K562 treated with DMSO at 1 percent for 12 hours (cell line): Measurements from ENCODE around the gene TBC1D23. TPM values are rescaled to one million over a fixed set of nuclear protein-coding genes. Genes with fewer than 3 reads are reported as not detected.

Experiments used
- total RNA-seq: library from RNA; unstranded; fragments of 300-600 nt; gene quantifications from 2 replicates; pipeline ENCODE4 v1.2.3, GENCODE V29; 2022; ENCODE audit not compliant: insufficient read depth

TBC1D23 gene
- 8.0 and 17.9 TPM in 2 replicates for total RNA-seq

DNA sequence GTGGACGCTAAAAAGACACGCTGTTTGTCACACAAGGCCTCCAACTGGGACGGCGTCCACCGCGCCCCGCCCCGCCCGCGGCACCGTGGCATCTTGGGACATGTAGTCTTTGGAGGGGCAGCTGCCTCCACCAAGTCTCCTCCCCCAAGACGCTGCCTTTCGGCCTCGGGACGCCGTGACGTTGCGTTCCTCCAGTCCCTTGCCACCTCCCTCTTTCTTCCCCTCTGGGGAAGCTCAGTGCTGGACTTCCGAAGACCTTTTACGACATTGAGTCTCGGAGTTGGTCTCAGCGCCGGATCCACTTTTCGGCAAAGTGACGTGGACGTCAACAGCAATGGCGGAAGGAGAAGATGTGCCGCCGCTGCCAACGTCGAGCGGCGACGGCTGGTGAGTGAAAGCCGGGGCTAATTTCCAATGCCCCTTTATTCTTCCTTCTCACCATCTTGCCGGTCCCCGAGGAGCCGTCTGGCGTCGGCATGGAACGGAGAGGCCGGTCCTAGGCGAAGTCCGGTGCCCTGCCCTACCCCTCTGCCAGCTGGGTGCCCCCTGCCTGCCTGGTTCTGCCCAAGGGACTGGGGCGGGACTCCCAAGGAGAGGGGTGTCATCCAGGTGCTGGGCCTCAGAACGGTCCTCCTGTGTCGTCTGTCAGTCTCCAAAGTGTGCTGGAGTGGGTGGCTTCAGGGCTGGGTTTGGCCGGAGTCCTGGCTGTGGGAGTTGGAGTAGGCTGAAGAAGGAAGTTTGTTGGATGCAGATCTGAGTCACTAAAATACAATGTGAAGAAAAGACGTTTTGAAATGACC, at the start of gene TBC1D23:
Gene TBC1D23, plus strand, starts transcription at position 308 of the 800 bp plus-strand sequence. Its CDS starts 27 bp downstream, at position 335.

DNA sequence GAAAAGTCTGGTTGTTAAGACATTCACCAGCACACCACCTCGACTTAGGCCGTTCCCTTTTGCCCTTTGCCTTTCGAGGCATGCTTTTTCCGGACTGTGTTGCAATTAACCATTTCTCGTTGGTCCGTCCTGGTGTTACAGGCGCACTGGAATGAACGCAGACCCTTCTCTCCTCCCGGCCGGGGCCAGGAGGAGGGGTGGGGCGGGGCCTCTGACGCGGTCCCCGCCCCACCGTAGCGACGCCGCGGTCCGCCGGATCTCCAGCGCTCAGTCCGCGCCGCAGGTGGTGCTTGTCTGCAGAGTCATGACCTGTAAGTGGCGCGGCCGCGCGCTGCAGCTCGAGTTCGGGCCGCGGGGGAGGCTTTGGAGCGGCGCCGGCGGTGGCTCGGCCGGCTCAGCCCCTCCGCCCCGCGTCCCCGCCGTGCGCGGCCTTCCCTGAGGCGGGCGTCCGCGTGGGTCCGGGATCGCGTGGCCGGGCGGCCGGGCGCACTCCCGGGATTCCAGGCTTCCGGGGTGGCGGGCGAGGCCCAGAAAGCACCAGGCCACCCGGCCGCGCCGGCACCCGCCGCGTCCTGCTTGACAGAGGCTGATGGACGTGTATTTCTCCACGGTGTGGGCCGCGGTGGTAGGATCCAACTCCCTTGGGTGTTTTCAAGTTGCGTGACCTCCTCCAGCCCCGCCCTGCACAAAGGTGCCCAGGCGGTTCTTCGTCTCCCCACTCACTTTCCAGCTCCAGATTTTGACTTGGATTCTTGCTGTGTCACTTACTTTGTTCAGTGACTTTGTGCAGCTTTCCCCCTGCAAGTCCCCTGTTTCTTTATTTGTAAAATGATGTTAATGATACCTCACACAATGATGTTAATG, 73.9 kb downstream of the TBC1D23 start, which contains the start of gene NIT2:
Gene NIT2, plus strand, starts transcription at position 270 of the 864 bp plus-strand sequence. Its CDS starts 35 bp downstream, at position 305.

Other genes starting within 250 kb of the TBC1D23 start
- gene FILIP1L, start 146.5 kb upstream of the TBC1D23 start, total RNA-seq: 7.5 and 8.9 TPM in 2 replicates
- gene NIT2, start 73.8 kb downstream of the TBC1D23 start, total RNA-seq: 5.3 and 13.3 TPM in 2 replicates
- gene TOMM70, start 140.1 kb downstream of the TBC1D23 start, total RNA-seq: 10.2 and 27.8 TPM in 2 replicates
- gene LNP1, start 140.5 kb downstream of the TBC1D23 start, total RNA-seq: 1.2 and 5.6 TPM in 2 replicates
- 2.9 and 3.0 TPM in 2 replicates for gene TMEM45A, start 231.6 kb downstream of the TBC1D23 start, total RNA-seq